A673 (cell line): ENCODE data around the gene NAMPT. TPM values are rescaled to one million over a fixed set of nuclear protein-coding genes. Genes with fewer than 3 reads are reported as not detected.
"Not testable (repeated sequence)": the region's sequence is repeated elsewhere in the genome, so short reads cannot be mapped to it uniquely, and the experiment has no call there.

Source experiments
- BruUV-seq: library from RNA; stranded (reverse); fragments of 400-500 nt; replicated peaks from 2 replicates; lab custom pipeline; 2021; lab: Mats Ljungman, UMichigan
- CTCF ChIA-PET: fragments of 300-600 bp; sonication (Branson Sonifier 250); formaldehyde crosslinking; loops from one replicate; lab custom pipeline; 2022; ENCODE audit warnings: antibody characterized with exemption; lab: Charles Lee
- POLR2A ChIA-PET: fragments of 300-600 bp; sonication (Branson Sonifier 250); formaldehyde crosslinking; loops from one replicate; lab custom pipeline; 2022; ENCODE audit warnings: antibody characterized with exemption; ENCODE audit not compliant: low non-redundant PET; lab: Charles Lee
- DNase-seq: peaks from one replicate; pipeline ENCODE4 v3.0.0-alpha.2; 2015; ENCODE audit warnings: low spot score
- H3K27ac ChIP-seq: fragments of 200-600 bp; sonication (generic); 2 replicates; pipeline ENCODE4 v1.5.1; 2016; ENCODE audit warnings: mixed run types, low read depth, mild to moderate bottlenecking, mixed read lengths, antibody characterized with exemption, low read length; ENCODE audit not compliant: poor library complexity, severe bottlenecking
- H3K27me3 ChIP-seq: fragments of 200-600 bp; sonication (generic); replicated peaks from 2 replicates; pipeline ENCODE4 v1.6.1; 2017; ENCODE audit warnings: mixed run types, low read depth, mild to moderate bottlenecking, mixed read lengths, antibody characterized with exemption, low read length; ENCODE audit not compliant: insufficient read depth, poor library complexity
- H3K36me3 ChIP-seq: fragments of 200-600 bp; sonication (generic); 2 replicates; pipeline ENCODE4 v1.6.1; 2016; ENCODE audit warnings: mixed run types, mild to moderate bottlenecking, mixed read lengths, antibody characterized with exemption, low read length; ENCODE audit not compliant: insufficient read depth, poor library complexity, severe bottlenecking
- H3K4me1 ChIP-seq: fragments of 200-600 bp; sonication (generic); 2 replicates; pipeline ENCODE4 v1.6.1; 2017; ENCODE audit warnings: mixed run types, mild to moderate bottlenecking, mixed read lengths, antibody characterized with exemption, low read length; ENCODE audit not compliant: insufficient read depth, poor library complexity, severe bottlenecking
- H3K4me3 ChIP-seq: fragments of 200-600 bp; sonication (generic); 2 replicates; pipeline ENCODE4 v1.5.1; 2016; ENCODE audit warnings: low read depth, mixed run types, mild to moderate bottlenecking, mixed read lengths, low read length; ENCODE audit not compliant: poor library complexity, severe bottlenecking
- H3K9me3 ChIP-seq: fragments of 200-600 bp; sonication (generic); 2 replicates; pipeline ENCODE4 v1.6.1; 2016; ENCODE audit warnings: mixed run types, low read depth, mild to moderate bottlenecking, mixed read lengths, antibody characterized with exemption, low read length; ENCODE audit not compliant: poor library complexity, severe bottlenecking
- EZH2 ChIP-seq: fragments of 200-600 bp; sonication (generic); IDR thresholded peaks from 2 replicates; pipeline ENCODE4 v1.6.1; 2017; ENCODE audit warnings: borderline replicate concordance, low read depth, mild to moderate bottlenecking, mixed read lengths, antibody characterized with exemption, low read length; ENCODE audit not compliant: poor library complexity, severe bottlenecking
- intact Hi-C: fragments of 100-400 bp; cut with micrococcal nuclease; formaldehyde crosslinking; loops from one replicate; pipeline ENCODE4 v1.10.0; 2022; ENCODE audit not compliant: unreplicated experiment
- total RNA-seq: library from RNA; stranded (reverse); gene quantifications from 2 replicates; pipeline ENCODE4 v1.2.3, GENCODE V29; 2021
- TF ChIP-seq, protein P1 (sequence below): fragments of 300-800, 200-600 bp; sonication (generic); conservative IDR thresholded peaks from 2 replicates; pipeline ENCODE4 v1.5.1; 2017; ENCODE audit warnings: low read depth, mild to moderate bottlenecking, antibody characterized with exemption, low read length, moderate library complexity, mixed read lengths

Gene NAMPT
- total RNA-seq, 1 experiment from 2014 or later, result 68.0 TPM

DNA sequence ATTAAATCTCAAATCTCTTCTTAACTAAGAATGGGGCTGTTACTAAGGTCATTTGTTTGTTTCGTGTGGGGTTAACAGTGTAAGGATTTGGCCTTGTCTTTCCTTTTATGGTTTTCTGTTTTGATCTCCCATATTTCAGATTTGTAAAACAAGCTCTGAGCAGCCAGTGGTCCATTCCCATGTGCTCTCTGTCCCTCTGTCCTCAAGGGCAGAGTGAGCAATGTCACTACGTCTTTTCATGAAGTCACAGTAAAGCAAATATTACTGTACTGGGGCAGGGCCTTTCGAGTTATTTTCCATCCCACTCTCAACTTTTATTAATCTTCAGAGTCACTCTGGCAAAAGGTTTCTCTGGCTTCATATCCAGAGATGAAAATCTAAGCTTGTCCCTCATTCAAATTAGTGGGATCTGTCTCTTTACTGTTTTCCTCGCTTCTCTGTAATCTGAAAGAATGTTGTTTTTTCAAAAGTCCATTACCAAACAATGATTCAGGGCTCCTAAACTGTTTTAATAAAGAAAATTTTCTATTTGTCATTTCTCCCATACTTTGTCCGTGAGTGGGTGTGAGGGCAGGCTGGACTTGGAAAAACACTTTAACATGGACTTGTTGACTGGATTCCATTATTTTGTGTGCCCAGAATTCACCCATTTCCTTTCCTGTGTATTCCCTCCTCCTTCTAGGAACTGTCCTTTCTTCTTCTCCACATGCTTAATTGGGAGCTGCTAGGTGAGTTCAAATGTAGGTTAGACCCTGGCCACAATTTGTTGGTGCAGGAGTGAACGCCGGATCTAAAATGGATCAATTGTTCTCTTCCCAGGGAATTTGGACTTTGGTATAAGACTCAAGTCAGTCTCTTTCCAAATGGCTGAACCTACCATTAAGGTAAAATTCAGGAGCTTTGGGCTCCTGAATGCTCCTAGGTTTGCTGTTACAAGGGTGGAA is 42.1 kb upstream of the NAMPT start:
- CTCF ChIA-PET, result no interaction called here
- POLR2A ChIA-PET, result no interaction called here
- no peaks in the 10 kb centered on the region for H3K27me3 ChIP-seq
- H3K36me3 ChIP-seq, result no peaks in the 10 kb centered on the region
- no peak overlapping the region for H3K27ac ChIP-seq
- H3K4me3 ChIP-seq, result no peak overlapping the region
- intact Hi-C loops, result no loop called here
- no peaks in the 10 kb centered on the region for H3K9me3 ChIP-seq
- no TSS peak for BruUV-seq
- peaks cover 5% of the 10 kb centered on the region for H3K4me1 ChIP-seq
- no peak for DNase-seq
- TF ChIP-seq EZH2, result no peak
- TF ChIP-seq, protein P1, sequence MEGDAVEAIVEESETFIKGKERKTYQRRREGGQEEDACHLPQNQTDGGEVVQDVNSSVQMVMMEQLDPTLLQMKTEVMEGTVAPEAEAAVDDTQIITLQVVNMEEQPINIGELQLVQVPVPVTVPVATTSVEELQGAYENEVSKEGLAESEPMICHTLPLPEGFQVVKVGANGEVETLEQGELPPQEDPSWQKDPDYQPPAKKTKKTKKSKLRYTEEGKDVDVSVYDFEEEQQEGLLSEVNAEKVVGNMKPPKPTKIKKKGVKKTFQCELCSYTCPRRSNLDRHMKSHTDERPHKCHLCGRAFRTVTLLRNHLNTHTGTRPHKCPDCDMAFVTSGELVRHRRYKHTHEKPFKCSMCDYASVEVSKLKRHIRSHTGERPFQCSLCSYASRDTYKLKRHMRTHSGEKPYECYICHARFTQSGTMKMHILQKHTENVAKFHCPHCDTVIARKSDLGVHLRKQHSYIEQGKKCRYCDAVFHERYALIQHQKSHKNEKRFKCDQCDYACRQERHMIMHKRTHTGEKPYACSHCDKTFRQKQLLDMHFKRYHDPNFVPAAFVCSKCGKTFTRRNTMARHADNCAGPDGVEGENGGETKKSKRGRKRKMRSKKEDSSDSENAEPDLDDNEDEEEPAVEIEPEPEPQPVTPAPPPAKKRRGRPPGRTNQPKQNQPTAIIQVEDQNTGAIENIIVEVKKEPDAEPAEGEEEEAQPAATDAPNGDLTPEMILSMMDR, result no peak

DNA sequence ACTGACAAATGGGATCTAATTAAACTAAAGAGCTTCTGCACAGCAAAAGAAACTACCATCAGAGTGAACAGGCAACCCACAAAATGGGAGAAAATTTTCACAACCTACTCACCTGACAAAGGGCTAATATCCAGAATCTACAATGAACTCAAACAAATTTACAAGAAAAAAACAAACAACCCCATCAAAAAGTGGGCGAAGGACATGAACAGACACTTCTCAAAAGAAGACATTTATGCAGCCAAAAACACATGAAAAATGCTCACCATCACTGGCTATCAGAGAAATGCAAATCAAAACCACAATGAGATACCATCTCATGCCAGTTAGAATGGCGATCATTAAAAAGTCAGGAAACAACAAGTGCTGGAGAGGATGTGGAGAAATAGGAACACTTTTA is 39.7 kb upstream of the NAMPT start:
- CTCF ChIA-PET, H3K4me3 ChIP-seq, H3K4me1 ChIP-seq, BruUV-seq, intact Hi-C loops, H3K9me3 ChIP-seq, H3K27ac ChIP-seq, DNase-seq, H3K36me3 ChIP-seq, H3K27me3 ChIP-seq, POLR2A ChIA-PET: not testable (repeated sequence)

DNA sequence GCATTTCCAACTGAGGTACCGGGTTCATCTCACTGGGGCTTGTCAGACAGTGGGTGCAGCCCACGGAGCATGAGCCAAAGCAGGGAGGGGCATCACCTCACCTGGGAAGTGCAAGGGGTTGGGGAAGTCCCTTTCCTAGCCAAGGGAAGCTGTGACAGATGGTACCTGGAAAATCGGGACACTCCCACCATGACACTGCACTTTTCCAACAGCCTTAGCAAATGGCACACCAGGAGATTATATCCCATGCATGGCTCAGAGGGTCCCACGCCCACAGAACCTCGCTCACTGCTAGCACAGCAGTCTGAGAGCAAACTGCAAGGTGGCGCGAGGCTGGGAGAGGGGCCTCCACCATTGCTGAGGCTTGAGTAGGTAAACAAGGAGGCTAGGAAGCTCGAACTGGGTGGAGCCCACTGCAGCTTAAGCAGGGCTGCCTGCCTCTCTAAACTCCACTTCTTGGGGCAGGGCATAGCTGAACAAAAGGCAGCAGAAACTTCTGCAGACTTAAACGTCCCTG is 35.5 kb upstream of the NAMPT start:
- H3K27me3 ChIP-seq, H3K36me3 ChIP-seq, POLR2A ChIA-PET, H3K9me3 ChIP-seq, H3K27ac ChIP-seq, BruUV-seq, H3K4me3 ChIP-seq, intact Hi-C loops, DNase-seq, H3K4me1 ChIP-seq: not testable (repeated sequence)
- CTCF ChIA-PET, result interaction anchor here (0.6 kb wide), 1 partner anchor 1556 kb away, joined by 3 read pairs; no protein-coding TSS in a partner anchor

DNA sequence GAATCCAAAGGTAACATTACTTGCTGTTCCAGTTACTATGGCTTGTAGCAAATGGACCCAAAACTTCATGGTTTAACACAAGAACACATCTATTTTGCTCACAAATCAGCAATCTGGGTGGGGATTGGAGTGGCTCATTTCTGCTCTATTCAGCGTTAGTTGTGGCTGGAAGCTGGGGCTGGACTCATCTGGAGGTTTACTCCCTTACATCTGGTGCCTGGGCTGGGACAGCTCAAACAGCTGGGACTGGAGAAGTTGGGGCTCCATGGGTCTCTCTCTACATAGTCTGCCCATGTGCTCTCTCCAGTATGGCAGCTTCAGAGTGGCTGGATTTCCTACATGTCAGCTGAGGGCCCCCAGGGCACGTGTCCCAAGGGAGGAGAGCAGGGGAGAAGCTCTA is 33.7 kb upstream of the NAMPT start:
- no peak for DNase-seq
- ChIA-PET CTCF (no interaction called here), POLR2A (no interaction called here)
- no TSS peak for BruUV-seq
- TF ChIP-seq, protein P1, result no peak
- TF ChIP-seq EZH2, result no peak
- Histone ChIP-seq H3K4me1 (no peaks in the 10 kb centered on the region), H3K4me3 (no peak overlapping the region), H3K27me3 (no peaks in the 10 kb centered on the region), H3K9me3 (no peaks in the 10 kb centered on the region), H3K27ac (no peak overlapping the region), H3K36me3 (no peaks in the 10 kb centered on the region)
- intact Hi-C loops, result no loop called here
